NOMO-1 treated with DMSO at 0.1 percent for 48 hours (cell line): ENCODE data around the gene TNIP2.

Experiments used
- DNase-seq: peaks from one replicate; lab custom pipeline; 2025; ENCODE audit not compliant: unreplicated experiment; lab: John Stamatoyannopoulos, UW

TNIP2 gene

GRCh38 chr4:2725380-2725779 is 30.8 kb downstream of the TNIP2 start:
- DNase-seq = no peak

- DNase-seq = no peak
Measured at GRCh38 chr4:2723751-2724150, 32.4 kb downstream of the TNIP2 start.

- DNase-seq = no peak
Measured at GRCh38 chr4:2722033-2722432, 34.1 kb downstream of the TNIP2 start.

GRCh38 chr4:2721586-2721985 is 34.5 kb downstream of the TNIP2 start:
- DNase-seq = no peak

- no peak for DNase-seq
Measured at GRCh38 chr4:2716236-2716635, 39.9 kb downstream of the TNIP2 start.

- DNase-seq = no peak
Measured at GRCh38 chr4:2715426-2715825, 40.7 kb downstream of the TNIP2 start.

GRCh38 chr4:2714918-2715317 is 41.2 kb downstream of the TNIP2 start:
- DNase-seq = no peak

- no peak for DNase-seq
Measured at GRCh38 chr4:2714061-2714770, 41.9 kb downstream of the TNIP2 start.

- DNase-seq = no peak
Measured at GRCh38 chr4:2713337-2713736, 42.8 kb downstream of the TNIP2 start.

GRCh38 chr4:2712261-2712842 is 43.8 kb downstream of the TNIP2 start:
- no peak for DNase-seq

GRCh38 chr4:2702770-2703169 is 53.4 kb downstream of the TNIP2 start:
- DNase-seq = no peak

GRCh38 chr4:2702361-2702760 is 53.8 kb downstream of the TNIP2 start:
- no peak for DNase-seq

- DNase-seq = no peak
Measured at GRCh38 chr4:2700031-2700430, 56.1 kb downstream of the TNIP2 start.

GRCh38 chr4:2699534-2699933 is 56.6 kb downstream of the TNIP2 start:
- DNase-seq = no peak

GRCh38 chr4:2698951-2699505 is 57.1 kb downstream of the TNIP2 start:
- no peak for DNase-seq

GRCh38 chr4:2698504-2698903 is 57.6 kb downstream of the TNIP2 start:
- DNase-seq = no peak

GRCh38 chr4:2697995-2698414 is 58.1 kb downstream of the TNIP2 start:
- no peak for DNase-seq

- peak; percentile 63 for DNase-seq
Measured at GRCh38 chr4:2696423-2696822, 59.7 kb downstream of the TNIP2 start.

GRCh38 chr4:2695346-2696060 is 60.6 kb downstream of the TNIP2 start:
- no peak for DNase-seq

GRCh38 chr4:2694691-2695090 is 61.4 kb downstream of the TNIP2 start:
- DNase-seq = no peak

GRCh38 chr4:2691952-2692435 is 64.1 kb downstream of the TNIP2 start:
- DNase-seq = no peak
